A673 (cell line): Measurements from ENCODE around the gene RERE. TPM values are rescaled to one million over a fixed set of nuclear protein-coding genes. Genes with fewer than 3 reads are reported as not detected.

Source experiments
- BruUV-seq: library from RNA; stranded (reverse); fragments of 400-500 nt; replicated peaks from 2 replicates; lab custom pipeline; 2021; lab: Mats Ljungman, UMichigan
- CTCF ChIA-PET: fragments of 300-600 bp; sonication (Branson Sonifier 250); formaldehyde crosslinking; loops from one replicate; lab custom pipeline; 2022; ENCODE audit warnings: antibody characterized with exemption; lab: Charles Lee
- POLR2A ChIA-PET: fragments of 300-600 bp; sonication (Branson Sonifier 250); formaldehyde crosslinking; loops from one replicate; lab custom pipeline; 2022; ENCODE audit warnings: antibody characterized with exemption; ENCODE audit not compliant: low non-redundant PET; lab: Charles Lee
- DNase-seq: peaks from one replicate; pipeline ENCODE4 v3.0.0-alpha.2; 2015; ENCODE audit warnings: low spot score
- H3K27ac ChIP-seq: fragments of 200-600 bp; sonication (generic); 2 replicates; pipeline ENCODE4 v1.5.1; 2016; ENCODE audit warnings: mixed run types, low read depth, mild to moderate bottlenecking, mixed read lengths, antibody characterized with exemption, low read length; ENCODE audit not compliant: poor library complexity, severe bottlenecking
- H3K27me3 ChIP-seq: fragments of 200-600 bp; sonication (generic); replicated peaks from 2 replicates; pipeline ENCODE4 v1.6.1; 2017; ENCODE audit warnings: mixed run types, low read depth, mild to moderate bottlenecking, mixed read lengths, antibody characterized with exemption, low read length; ENCODE audit not compliant: insufficient read depth, poor library complexity
- H3K36me3 ChIP-seq: fragments of 200-600 bp; sonication (generic); 2 replicates; pipeline ENCODE4 v1.6.1; 2016; ENCODE audit warnings: mixed run types, mild to moderate bottlenecking, mixed read lengths, antibody characterized with exemption, low read length; ENCODE audit not compliant: insufficient read depth, poor library complexity, severe bottlenecking
- H3K4me1 ChIP-seq: fragments of 200-600 bp; sonication (generic); 2 replicates; pipeline ENCODE4 v1.6.1; 2017; ENCODE audit warnings: mixed run types, mild to moderate bottlenecking, mixed read lengths, antibody characterized with exemption, low read length; ENCODE audit not compliant: insufficient read depth, poor library complexity, severe bottlenecking
- H3K4me3 ChIP-seq: fragments of 200-600 bp; sonication (generic); 2 replicates; pipeline ENCODE4 v1.5.1; 2016; ENCODE audit warnings: low read depth, mixed run types, mild to moderate bottlenecking, mixed read lengths, low read length; ENCODE audit not compliant: poor library complexity, severe bottlenecking
- H3K9me3 ChIP-seq: fragments of 200-600 bp; sonication (generic); 2 replicates; pipeline ENCODE4 v1.6.1; 2016; ENCODE audit warnings: mixed run types, low read depth, mild to moderate bottlenecking, mixed read lengths, antibody characterized with exemption, low read length; ENCODE audit not compliant: poor library complexity, severe bottlenecking
- CTCF ChIP-seq: fragments of 300-800, 200-600 bp; sonication (generic); conservative IDR thresholded peaks from 2 replicates; pipeline ENCODE4 v1.5.1; 2017; ENCODE audit warnings: low read depth, mild to moderate bottlenecking, antibody characterized with exemption, low read length, moderate library complexity, mixed read lengths
- EZH2 ChIP-seq: fragments of 200-600 bp; sonication (generic); IDR thresholded peaks from 2 replicates; pipeline ENCODE4 v1.6.1; 2017; ENCODE audit warnings: borderline replicate concordance, low read depth, mild to moderate bottlenecking, mixed read lengths, antibody characterized with exemption, low read length; ENCODE audit not compliant: poor library complexity, severe bottlenecking
- intact Hi-C: fragments of 100-400 bp; cut with micrococcal nuclease; formaldehyde crosslinking; loops from one replicate; pipeline ENCODE4 v1.10.0; 2022; ENCODE audit not compliant: unreplicated experiment
- total RNA-seq: library from RNA; stranded (reverse); gene quantifications from 2 replicates; pipeline ENCODE4 v1.2.3, GENCODE V29; 2021

The RERE gene
- total RNA-seq, 1 experiment from 2014 or later, result 188 TPM

- intact Hi-C loops, result no loop called here
- Histone ChIP-seq H3K4me3 (no peak overlapping the region), H3K9me3 (no peaks in the 10 kb centered on the region), H3K36me3 (no peaks in the 10 kb centered on the region), H3K4me1 (peaks cover 4% of the 10 kb centered on the region), H3K27me3 (no peaks in the 10 kb centered on the region), H3K27ac (no peak overlapping the region)
- DNase-seq, result no peak
- ChIA-PET CTCF (no interaction called here), POLR2A (no interaction called here)
- BruUV-seq, result no TSS peak
- TF ChIP-seq EZH2 (no peak), CTCF (no peak)
These were observed 35.3 kb downstream of the RERE start for GRCh38 chr1:8782001-8782620.

DNA sequence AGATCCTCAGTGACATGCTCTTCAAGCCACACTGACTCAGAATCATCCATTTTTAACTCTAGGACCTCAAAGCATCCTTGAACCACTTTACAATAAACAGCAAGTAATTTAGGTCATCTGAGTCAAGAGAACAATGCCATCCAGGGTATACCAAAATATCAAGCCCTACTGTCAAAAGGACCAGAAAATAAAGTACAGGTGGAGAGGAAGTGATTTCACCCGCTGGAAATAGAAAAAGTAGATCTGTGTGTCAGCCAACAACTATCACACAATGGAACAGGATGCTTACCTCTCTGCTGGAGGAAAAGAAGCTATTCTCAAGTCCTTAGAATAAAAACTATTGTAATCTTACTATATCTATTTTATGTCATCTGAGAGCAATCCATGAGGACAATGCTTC, 37.0 kb downstream of the RERE start:
- H3K27ac ChIP-seq, result no peak overlapping the region
- CTCF ChIA-PET, result no interaction called here
- H3K36me3 ChIP-seq, result no peaks in the 10 kb centered on the region
- no peak for DNase-seq
- H3K4me1 ChIP-seq, result peaks cover 4% of the 10 kb centered on the region
- TF ChIP-seq CTCF (no peak), EZH2 (no peak)
- POLR2A ChIA-PET, result no interaction called here
- H3K4me3 ChIP-seq, result no peak overlapping the region
- intact Hi-C loops, result no loop called here
- no peaks in the 10 kb centered on the region for H3K9me3 ChIP-seq
- no TSS peak for BruUV-seq
- no peaks in the 10 kb centered on the region for H3K27me3 ChIP-seq

- no peaks in the 10 kb centered on the region for H3K36me3 ChIP-seq
- no peak overlapping the region for H3K27ac ChIP-seq
- ChIA-PET CTCF (no interaction called here), POLR2A (no interaction called here)
- no peak for DNase-seq
- no peaks in the 10 kb centered on the region for H3K27me3 ChIP-seq
- H3K9me3 ChIP-seq, result no peaks in the 10 kb centered on the region
- TF ChIP-seq EZH2 (no peak), CTCF (no peak)
- BruUV-seq, result no TSS peak
- intact Hi-C loops, result no loop called here
- H3K4me1 ChIP-seq, result no peaks in the 10 kb centered on the region
- H3K4me3 ChIP-seq, result no peak overlapping the region
These were observed 39.6 kb downstream of the RERE start for GRCh38 chr1:8777867-8778266.
